ENCODE data around the gene PLCH1. TPM values are rescaled to one million over a fixed set of nuclear protein-coding genes. Genes with fewer than 3 reads are reported as not detected.

PLCH1 gene
- polyA plus RNA-seq, 1 experiment, result 0.06 TPM

DNA sequence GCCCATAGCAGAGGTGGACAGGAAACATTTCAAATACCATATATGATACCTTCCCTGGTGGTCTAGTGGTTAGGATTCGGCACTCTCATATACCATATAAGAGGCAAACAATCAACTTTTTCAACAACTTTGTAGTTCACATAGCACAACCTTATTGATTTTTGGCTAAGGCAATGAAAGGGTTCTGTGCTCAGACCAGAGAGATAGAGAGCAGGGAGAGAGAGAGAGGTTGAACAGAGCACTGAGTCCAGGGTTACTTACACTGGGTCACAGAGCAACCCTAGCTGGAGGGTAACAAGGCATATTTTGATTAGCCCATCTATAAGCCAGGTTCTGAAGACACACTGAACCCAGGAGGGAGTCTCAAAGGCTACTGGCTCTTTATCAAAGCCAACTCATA is 83.8 kb downstream of the PLCH1 start:
- H3K4me3 ChIP-seq (ENCODE audit: low read depth, low read length), result no peak overlapping the region
- 0 out of 2 replicates have a peak, but pooled peaks cover 2% of the 10 kb centered on the region for H3K27me3 ChIP-seq (ENCODE audit: control insufficient read depth, insufficient read depth, low read length)
- no peak for DNase-seq (ENCODE audit: low read depth)
- TF ChIP-seq, protein P1, sequence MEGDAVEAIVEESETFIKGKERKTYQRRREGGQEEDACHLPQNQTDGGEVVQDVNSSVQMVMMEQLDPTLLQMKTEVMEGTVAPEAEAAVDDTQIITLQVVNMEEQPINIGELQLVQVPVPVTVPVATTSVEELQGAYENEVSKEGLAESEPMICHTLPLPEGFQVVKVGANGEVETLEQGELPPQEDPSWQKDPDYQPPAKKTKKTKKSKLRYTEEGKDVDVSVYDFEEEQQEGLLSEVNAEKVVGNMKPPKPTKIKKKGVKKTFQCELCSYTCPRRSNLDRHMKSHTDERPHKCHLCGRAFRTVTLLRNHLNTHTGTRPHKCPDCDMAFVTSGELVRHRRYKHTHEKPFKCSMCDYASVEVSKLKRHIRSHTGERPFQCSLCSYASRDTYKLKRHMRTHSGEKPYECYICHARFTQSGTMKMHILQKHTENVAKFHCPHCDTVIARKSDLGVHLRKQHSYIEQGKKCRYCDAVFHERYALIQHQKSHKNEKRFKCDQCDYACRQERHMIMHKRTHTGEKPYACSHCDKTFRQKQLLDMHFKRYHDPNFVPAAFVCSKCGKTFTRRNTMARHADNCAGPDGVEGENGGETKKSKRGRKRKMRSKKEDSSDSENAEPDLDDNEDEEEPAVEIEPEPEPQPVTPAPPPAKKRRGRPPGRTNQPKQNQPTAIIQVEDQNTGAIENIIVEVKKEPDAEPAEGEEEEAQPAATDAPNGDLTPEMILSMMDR (IDR thresholded peaks at IDR 0.05; ENCODE audit: insufficient read depth, low read depth, low read length), result no peak
- no peaks in the 10 kb centered on the region for H3K36me3 ChIP-seq (ENCODE audit: control insufficient read depth, insufficient read depth, low read length)
- POLR2A ChIA-PET, result no interaction called here
- CTCF ChIA-PET, result interaction anchor here (0.6 to 1.3 kb wide), 2 partner anchors 15 to 309 kb away, joined by 3 read pairs; no protein-coding TSS in a partner anchor

DNA sequence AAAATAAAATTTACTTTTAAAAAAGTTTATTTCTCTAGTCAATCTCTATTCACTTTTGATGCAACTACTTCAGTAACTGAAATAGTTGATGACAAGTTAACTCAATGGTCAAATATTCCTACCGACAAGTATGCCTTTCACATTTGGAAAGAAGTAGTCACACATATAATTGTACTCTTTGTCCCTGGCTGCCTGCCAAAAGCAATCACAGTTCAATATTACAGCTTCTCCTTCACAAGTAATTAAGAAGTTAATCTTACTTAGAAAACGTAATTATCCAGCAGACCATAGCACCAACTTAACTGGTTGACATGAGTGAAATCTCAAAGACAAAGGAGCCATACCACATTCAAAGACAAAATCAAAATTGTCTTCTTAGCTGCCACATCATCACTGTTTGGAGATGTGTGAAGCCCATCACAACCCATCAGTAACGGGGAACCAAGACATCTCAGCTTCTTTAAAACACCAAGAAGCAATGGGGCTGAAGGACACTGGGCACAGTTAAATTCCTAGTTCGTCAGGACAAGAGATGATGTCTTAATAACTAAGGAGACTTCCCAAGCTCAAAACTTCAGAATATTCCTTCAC is 86.1 kb downstream of the PLCH1 start:
- Histone ChIP-seq H3K4me3 (ENCODE audit: low read depth, low read length) (no peak overlapping the region), H3K36me3 (ENCODE audit: control insufficient read depth, insufficient read depth, low read length) (no peaks in the 10 kb centered on the region), H3K27me3 (ENCODE audit: control insufficient read depth, insufficient read depth, low read length) (0 out of 2 replicates have a peak, but pooled peaks cover 2% of the 10 kb centered on the region)
- DNase-seq (ENCODE audit: low read depth), result no peak
- ChIA-PET CTCF (no interaction called here), POLR2A (no interaction called here)
- TF ChIP-seq, protein P1 (IDR thresholded peaks at IDR 0.05; ENCODE audit: insufficient read depth, low read depth, low read length), result no peak

DNA sequence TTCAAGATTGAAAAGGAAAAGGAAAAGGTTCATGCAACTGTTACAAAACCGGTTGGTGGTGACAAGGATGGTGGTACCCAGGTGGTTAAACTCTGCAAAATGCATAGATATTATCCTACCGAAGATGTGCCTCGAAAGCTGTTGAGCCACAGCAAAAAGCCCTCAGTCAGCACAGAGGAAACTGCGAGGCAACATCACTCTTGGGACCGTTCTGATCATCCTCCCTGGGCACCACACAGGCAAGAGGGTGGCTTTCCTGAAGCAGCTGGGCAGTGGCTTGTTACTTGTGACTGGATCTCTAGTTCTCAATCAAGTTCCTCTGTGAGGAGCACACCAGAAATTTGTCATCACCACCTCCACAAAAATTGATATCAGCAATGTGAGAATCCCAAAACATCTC is 86.9 kb downstream of the PLCH1 start:
- Histone ChIP-seq H3K4me3 (ENCODE audit: low read depth, low read length) (no peak overlapping the region), H3K36me3 (ENCODE audit: control insufficient read depth, insufficient read depth, low read length) (no peaks in the 10 kb centered on the region), H3K27me3 (ENCODE audit: control insufficient read depth, insufficient read depth, low read length) (0 out of 2 replicates have a peak, but pooled peaks cover 2% of the 10 kb centered on the region)
- ChIA-PET CTCF (no interaction called here), POLR2A (no interaction called here)
- DNase-seq (ENCODE audit: low read depth), result no peak
- TF ChIP-seq, protein P1 (IDR thresholded peaks at IDR 0.05; ENCODE audit: insufficient read depth, low read depth, low read length), result no peak

DNA sequence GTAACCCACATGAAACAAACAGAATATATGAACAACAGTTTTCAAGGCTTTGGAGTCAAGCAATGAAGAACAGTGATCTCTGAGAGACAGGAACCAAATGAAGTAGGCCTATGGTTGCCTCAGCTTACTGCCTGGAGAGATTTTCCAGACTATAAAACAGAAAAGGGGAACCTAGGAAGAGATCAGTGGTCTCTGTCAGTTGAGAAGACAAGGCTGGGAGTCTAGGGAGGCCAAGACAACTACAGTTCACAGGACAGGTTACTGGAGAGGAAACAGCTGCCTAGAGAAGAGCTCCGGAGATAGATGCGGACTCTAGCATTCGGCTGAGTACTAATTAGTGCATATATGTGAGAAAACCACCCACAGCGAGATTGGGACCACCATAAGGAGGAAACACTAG is 87.7 kb downstream of the PLCH1 start:
- TF ChIP-seq, protein P1 (IDR thresholded peaks at IDR 0.05; ENCODE audit: insufficient read depth, low read depth, low read length), result no peak
- ChIA-PET CTCF (interaction anchor here (0.6 kb wide), 1 partner anchor 64 kb away, joined by 3 read pairs; no protein-coding TSS in a partner anchor), POLR2A (no interaction called here)

DNA sequence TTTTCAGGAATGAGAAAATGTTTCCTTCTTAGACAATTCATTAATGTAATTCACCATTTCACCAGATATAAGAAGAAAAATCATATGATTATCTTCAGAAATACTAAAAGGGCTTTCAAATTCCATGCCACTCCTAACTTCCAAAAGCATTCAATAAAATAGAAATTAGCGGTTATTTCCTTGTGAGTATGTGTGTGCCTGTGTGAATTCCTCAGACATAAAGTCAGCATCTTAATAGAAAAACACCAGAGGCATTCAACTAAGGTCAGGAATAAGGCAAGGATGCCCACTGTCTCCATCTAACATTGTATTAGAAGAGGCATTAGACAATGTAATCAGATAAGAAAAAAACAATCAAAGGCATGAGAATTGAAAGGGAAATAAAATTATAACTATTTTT is 88.4 kb downstream of the PLCH1 start:
- ChIA-PET CTCF (no interaction called here), POLR2A (no interaction called here)
- no peak overlapping the region for H3K4me3 ChIP-seq (ENCODE audit: low read depth, low read length)
- TF ChIP-seq, protein P1 (IDR thresholded peaks at IDR 0.05; ENCODE audit: insufficient read depth, low read depth, low read length), result no peak
- no peak for DNase-seq (ENCODE audit: low read depth)
- H3K27me3 ChIP-seq (ENCODE audit: control insufficient read depth, insufficient read depth, low read length), result 0 out of 2 replicates have a peak, but pooled peaks cover 2% of the 10 kb centered on the region
- no peaks in the 10 kb centered on the region for H3K36me3 ChIP-seq (ENCODE audit: control insufficient read depth, insufficient read depth, low read length)

More for the DNA sequence above, 87.7 kb downstream of the PLCH1 start:
- 0 out of 2 replicates have a peak, but pooled peaks cover 2% of the 10 kb centered on the region for H3K27me3 ChIP-seq (ENCODE audit: control insufficient read depth, insufficient read depth, low read length)
- H3K4me3 ChIP-seq (ENCODE audit: low read depth, low read length), result no peak overlapping the region
- no peaks in the 10 kb centered on the region for H3K36me3 ChIP-seq (ENCODE audit: control insufficient read depth, insufficient read depth, low read length)
- no peak for DNase-seq (ENCODE audit: low read depth)

Measured in BJ (cell line).